HEK293T (cell line): ENCODE measurements around the gene TRABD2B.
A peak's percentile ranks its signal among the peaks of the same experiment; 100 is the strongest.

Experiments
- CTCF ChIA-PET: fragments of 350-600 bp; formaldehyde crosslinking; extraction: SDS; loops from one replicate; lab custom pipeline; 2021; ENCODE audit warnings: antibody characterized with exemption, inconsistent platforms; lab: Yijun Ruan, JAX
- POLR2A ChIA-PET: fragments of 350-600 bp; formaldehyde crosslinking; extraction: SDS; loops from one replicate; lab custom pipeline; 2020; ENCODE audit warnings: antibody characterized with exemption, inconsistent platforms; lab: Yijun Ruan, JAX
- DNase-seq: peaks from one replicate; pipeline ENCODE4 v3.0.0; 2012; ENCODE audit warnings: mixed read lengths; ENCODE audit errors: extremely low spot score
- ARNT ChIP-seq: fragments of 450-650 bp; IDR thresholded peaks from 2 replicates; pipeline ENCODE4 v1.6.1; 2017; ENCODE audit warnings: mild to moderate bottlenecking
- BHLHE40 ChIP-seq: fragments of 450-650 bp; IDR thresholded peaks from 2 replicates; pipeline ENCODE4 v1.6.1; 2016; ENCODE audit warnings: mild to moderate bottlenecking, moderate library complexity, borderline replicate concordance
- CTBP1 ChIP-seq: fragments of 450-650 bp; IDR thresholded peaks from 2 replicates; pipeline ENCODE4 v1.6.1; 2016; ENCODE audit warnings: borderline replicate concordance
- ELF4 ChIP-seq: fragments of 450-650 bp; IDR thresholded peaks from 2 replicates; pipeline ENCODE4 v1.6.1; 2017; ENCODE audit warnings: antibody characterized with exemption
- FOXA1 ChIP-seq: fragments of 450-650 bp; IDR thresholded peaks from 2 replicates; pipeline ENCODE4 v1.6.1; 2016; ENCODE audit warnings: mild to moderate bottlenecking
- FOXK2 ChIP-seq: fragments of 450-650 bp; IDR thresholded peaks from 2 replicates; pipeline ENCODE4 v1.6.1; 2016; ENCODE audit warnings: mild to moderate bottlenecking
- FOXM1 ChIP-seq: fragments of 450-650 bp; IDR thresholded peaks from 2 replicates; pipeline ENCODE4 v1.6.1; 2017; ENCODE audit warnings: mild to moderate bottlenecking, borderline replicate concordance
- HDGF ChIP-seq: fragments of 450-650 bp; IDR thresholded peaks from 2 replicates; pipeline ENCODE4 v1.6.1; 2017; ENCODE audit warnings: antibody characterized with exemption, borderline replicate concordance
- L3MBTL2 ChIP-seq: fragments of 450-650 bp; conservative IDR thresholded peaks from 2 replicates; pipeline ENCODE4 v1.6.1; 2016; ENCODE audit warnings: mild to moderate bottlenecking
- LEF1 ChIP-seq: fragments of 450-650 bp; IDR thresholded peaks from 2 replicates; pipeline ENCODE4 v1.6.1; 2017; ENCODE audit warnings: mild to moderate bottlenecking, borderline replicate concordance
- NFRKB ChIP-seq: fragments of 450-650 bp; IDR thresholded peaks from 2 replicates; pipeline ENCODE4 v1.6.1; 2016; ENCODE audit warnings: mild to moderate bottlenecking, moderate library complexity
- PKNOX1 ChIP-seq: fragments of 450-650 bp; IDR thresholded peaks from 2 replicates; pipeline ENCODE4 v1.6.1; 2016
- SP1 ChIP-seq: fragments of 450-650 bp; IDR thresholded peaks from 2 replicates; pipeline ENCODE4 v1.6.1; 2017
- SUZ12 ChIP-seq: fragments of 450-650 bp; IDR thresholded peaks from 2 replicates; pipeline ENCODE4 v1.6.1; 2016; ENCODE audit warnings: mild to moderate bottlenecking
- TARDBP ChIP-seq: fragments of 450-650 bp; IDR thresholded peaks from 2 replicates; pipeline ENCODE4 v1.6.1; 2016
- ZNF384 ChIP-seq: fragments of 450-650 bp; IDR thresholded peaks from 2 replicates; pipeline ENCODE4 v1.6.1; 2016

Gene TRABD2B

DNA sequence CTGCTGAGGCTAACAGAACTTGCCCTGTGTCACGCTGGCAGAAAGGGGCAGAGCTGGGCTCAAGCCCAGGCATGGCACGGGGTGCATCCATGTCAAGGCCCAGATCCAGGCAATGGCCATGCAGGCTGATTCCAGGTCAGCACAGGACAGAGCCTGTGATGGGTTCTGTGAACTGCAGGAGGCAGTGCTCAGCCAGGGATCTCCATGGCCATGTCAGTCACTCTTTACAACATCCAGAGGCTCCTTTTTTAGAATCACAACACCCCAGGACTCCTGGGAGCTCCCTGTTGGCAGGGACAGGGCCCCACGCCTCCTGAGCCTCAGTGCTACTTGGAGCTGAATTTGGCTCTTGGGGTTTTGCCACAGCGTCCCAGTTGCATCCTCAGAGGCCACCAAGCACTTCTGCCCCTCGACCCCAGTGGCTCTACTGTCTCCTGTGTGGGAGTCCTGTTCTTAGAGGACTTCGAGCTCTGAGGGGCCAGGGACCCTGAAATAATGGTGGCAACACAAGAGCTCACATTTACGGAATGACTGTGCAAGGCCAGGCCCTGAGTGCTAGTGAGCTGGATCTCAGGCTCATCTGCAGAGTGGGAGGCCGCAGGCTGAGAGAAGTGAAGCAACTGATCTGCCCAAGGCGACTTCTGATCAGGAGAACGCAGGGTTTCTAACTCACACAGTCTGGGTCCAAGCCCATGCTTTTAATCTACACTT lies 211.5 kb downstream of the TRABD2B start:
- peak; percentile 34 for DNase-seq
- TF ChIP-seq LEF1, result no peak
- peak; percentile 63; the same call in 1 of the 2 replicates for TF ChIP-seq PKNOX1
- ChIA-PET POLR2A (no interaction called here), CTCF (interaction anchor here (0.7 kb wide), 1 partner anchor 11 kb away, joined by 3 read pairs; no protein-coding TSS in a partner anchor)

- no peak for DNase-seq
- CTCF ChIA-PET, result no interaction called here
- no peak for TF ChIP-seq ZNF384
- TF ChIP-seq FOXM1, result no peak
- TF ChIP-seq TARDBP, result no peak
- TF ChIP-seq FOXA1, result no peak
- TF ChIP-seq PKNOX1, result no peak
- TF ChIP-seq L3MBTL2, result no peak
- no peak for TF ChIP-seq SP1
- no peak for TF ChIP-seq BHLHE40
- no peak for TF ChIP-seq FOXK2
- no peak for TF ChIP-seq SUZ12
- TF ChIP-seq LEF1, result no peak
- no peak for TF ChIP-seq HDGF
- TF ChIP-seq CTBP1, result no peak
- TF ChIP-seq ELF4, result no peak
- no peak for TF ChIP-seq ARNT
- TF ChIP-seq NFRKB, result no peak
- POLR2A ChIA-PET, result no interaction called here
Observed at GRCh38 chr1:47785118-47785517, 212.1 kb downstream of the TRABD2B start.

DNA sequence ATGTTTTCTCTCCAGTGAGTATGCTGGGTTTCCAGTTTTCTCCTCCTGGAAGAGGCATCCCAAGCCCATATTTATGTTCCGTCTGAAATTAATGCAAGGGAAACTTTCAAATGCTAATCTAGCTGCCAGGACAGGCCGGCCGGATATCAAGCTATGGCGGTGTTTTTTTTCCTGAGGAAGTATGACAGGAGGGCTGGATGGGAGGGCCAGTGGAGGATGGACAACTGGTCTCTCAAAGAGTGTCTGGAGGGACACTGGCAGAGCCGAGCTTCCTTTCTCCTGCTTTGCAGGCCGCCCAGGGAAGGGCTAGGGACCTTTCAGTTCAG lies 212.7 kb downstream of the TRABD2B start:
- ChIA-PET CTCF (no interaction called here), POLR2A (no interaction called here)
- no peak for DNase-seq
- TF ChIP-seq CTBP1 (no peak), NFRKB (no peak), L3MBTL2 (no peak), TARDBP (no peak), FOXM1 (no peak), LEF1 (no peak), ARNT (no peak), ELF4 (no peak), SUZ12 (no peak), ZNF384 (no peak)

DNA sequence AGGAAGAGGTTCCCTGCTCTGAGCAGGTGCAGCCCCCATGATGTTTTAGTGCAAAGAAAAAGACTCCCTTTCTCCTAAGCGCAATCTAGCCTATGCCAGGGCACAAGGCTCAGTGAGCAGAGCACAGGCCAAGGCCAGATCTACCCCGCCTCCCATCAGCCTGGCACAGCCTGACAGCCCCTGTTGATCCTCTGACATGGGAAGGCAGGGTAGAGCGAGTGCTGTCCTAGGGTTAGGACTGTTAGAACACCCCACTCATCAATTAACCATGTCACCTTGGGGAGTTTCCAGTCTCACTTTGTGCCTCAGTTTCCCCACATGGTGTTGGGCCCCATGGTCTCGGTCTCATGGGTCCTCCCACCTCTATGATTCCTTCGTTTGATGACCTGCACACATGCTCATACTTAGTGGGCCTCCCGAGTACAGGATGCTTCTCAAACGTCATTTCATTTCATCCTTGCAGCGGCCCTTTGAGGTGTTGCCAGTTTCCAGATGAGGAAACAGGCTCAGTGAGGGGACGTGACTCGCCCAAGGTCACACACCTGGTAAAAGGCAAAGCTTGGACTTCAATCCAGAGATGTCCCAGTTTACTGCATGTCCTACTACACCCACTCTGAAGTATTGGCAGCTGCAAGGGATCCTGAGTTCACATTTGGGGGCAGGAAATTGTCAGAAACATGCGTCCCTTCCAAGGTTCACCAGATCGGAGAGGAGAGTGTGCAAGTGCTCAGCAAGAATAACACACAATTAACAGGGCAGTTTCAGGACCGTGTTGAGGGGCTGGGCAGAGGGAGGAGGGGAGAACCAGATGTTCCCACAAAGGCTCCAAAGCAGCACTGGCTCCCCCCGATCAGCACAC lies 213.3 kb downstream of the TRABD2B start:
- CTCF ChIA-PET, result no interaction called here
- no peak for DNase-seq
- POLR2A ChIA-PET, result no interaction called here
- TF ChIP-seq ZNF384, result no peak
- no peak for TF ChIP-seq SP1
- no peak for TF ChIP-seq NFRKB
- no peak for TF ChIP-seq PKNOX1
- TF ChIP-seq HDGF, result no peak
- TF ChIP-seq SUZ12, result no peak

GRCh38 chr1:47782414-47783166 lies 214.6 kb downstream of the TRABD2B start:
- DNase-seq, result no peak
- ChIA-PET CTCF (interaction anchor here (0.6 kb wide), 1 partner anchor 8 kb away, joined by 3 read pairs; no protein-coding TSS in a partner anchor), POLR2A (no interaction called here)
- TF ChIP-seq FOXK2 (no peak), PKNOX1 (no peak), SP1 (no peak), L3MBTL2 (no peak)
